ENCODE data around the gene NECAP2. TPM values are rescaled to one million over a fixed set of nuclear protein-coding genes. Genes with fewer than 3 reads are reported as not detected.
"Not testable (repeated sequence)": the region's sequence is repeated elsewhere in the genome, so short reads cannot be mapped to it uniquely, and the experiment has no call there.

The NECAP2 gene
- total RNA-seq, 4 donors from 2014 or later, result 71.4 to 100 (median 80.6) TPM

GRCh38 chr1:16462773-16463330, 22.3 kb downstream of the NECAP2 start:
- Histone ChIP-seq H3K4me1 (no peaks in the 10 kb centered on the region), H3K27ac (no peak overlapping the region), H3K9me3 (no peaks in the 10 kb centered on the region), H3K36me3 (peaks cover 58% of the 10 kb centered on the region), H3K4me3 (no peak overlapping the region), H3K27me3 (no peaks in the 10 kb centered on the region)
- no peak for DNase-seq (ENCODE audit: low spot score in 2 of 2)
- TF ChIP-seq POLR2AphosphoS5 (IDR thresholded peaks at IDR 0.05), result no peak
- TF ChIP-seq CTCF (IDR thresholded peaks at IDR 0.05), result no peak
- TF ChIP-seq POLR2A (IDR thresholded peaks at IDR 0.05), result no peak
- no peak for TF ChIP-seq EP300 (IDR thresholded peaks at IDR 0.05)
- WGBS, result 93% methylated on average over 7 of the region's 7 CpGs

DNA sequence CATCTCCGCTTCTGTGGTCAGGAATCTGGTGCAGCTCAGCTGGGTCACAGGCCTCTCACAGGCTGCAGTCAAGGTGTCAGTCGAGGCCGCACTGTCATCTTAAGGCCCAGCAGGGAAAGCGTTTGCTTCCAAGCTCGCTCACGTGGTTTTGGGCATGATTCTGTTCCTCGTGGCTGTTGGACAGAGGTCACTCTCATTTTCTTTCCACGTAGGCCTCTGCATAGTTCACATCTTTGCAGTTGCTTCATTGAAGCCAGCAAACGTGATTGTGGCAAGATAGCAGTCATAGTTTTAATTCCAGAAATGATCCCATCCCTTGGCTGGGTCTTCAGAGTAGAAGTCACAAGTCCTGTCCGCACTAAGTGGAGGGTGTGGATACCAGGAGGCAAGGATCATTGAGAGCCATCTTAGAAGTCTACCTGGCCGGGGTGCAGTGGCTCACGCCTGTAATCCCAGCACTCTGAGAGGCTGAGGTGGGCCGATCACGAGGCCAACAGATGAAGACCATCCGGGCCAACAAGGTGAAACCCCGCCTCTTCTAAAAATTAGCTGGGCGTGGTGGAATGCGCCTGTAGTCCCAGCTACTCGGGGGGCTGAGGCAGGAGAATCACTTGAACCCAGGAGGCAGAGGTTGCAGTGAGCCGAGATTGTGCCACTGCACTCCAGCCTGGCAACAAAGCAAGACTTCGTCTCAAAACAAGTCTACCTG, 24.5 kb downstream of the NECAP2 start:
- Histone ChIP-seq H3K27me3 (no peaks in the 10 kb centered on the region), H3K4me1 (no peaks in the 10 kb centered on the region), H3K4me3 (no peak overlapping the region), H3K9me3 (no peaks in the 10 kb centered on the region), H3K27ac (no peak overlapping the region), H3K36me3 (peaks cover 36% of the 10 kb centered on the region)
- TF ChIP-seq POLR2AphosphoS5 (IDR thresholded peaks at IDR 0.05) (no peak), CTCF (IDR thresholded peaks at IDR 0.05) (no peak), POLR2A (IDR thresholded peaks at IDR 0.05) (no peak), EP300 (IDR thresholded peaks at IDR 0.05) (no peak)
- WGBS, result 91% methylated on average over 21 of the region's 21 CpGs
- DNase-seq (ENCODE audit: low spot score in 2 of 2), result no peak

- Histone ChIP-seq H3K27ac (no peak overlapping the region), H3K9me3 (no peaks in the 10 kb centered on the region), H3K4me1 (no peaks in the 10 kb centered on the region), H3K4me3 (no peak overlapping the region), H3K36me3 (peaks cover 15% of the 10 kb centered on the region), H3K27me3 (no peaks in the 10 kb centered on the region)
- no peak for DNase-seq (ENCODE audit: low spot score in 2 of 2)
- 87% methylated on average over 3 of the region's 3 CpGs for WGBS
- no peak for TF ChIP-seq POLR2A (IDR thresholded peaks at IDR 0.05)
- TF ChIP-seq POLR2AphosphoS5 (IDR thresholded peaks at IDR 0.05), result no peak
- no peak for TF ChIP-seq CTCF (IDR thresholded peaks at IDR 0.05)
- TF ChIP-seq EP300 (IDR thresholded peaks at IDR 0.05), result no peak
Observed at GRCh38 chr1:16468558-16468957, 28.0 kb downstream of the NECAP2 start.

DNA sequence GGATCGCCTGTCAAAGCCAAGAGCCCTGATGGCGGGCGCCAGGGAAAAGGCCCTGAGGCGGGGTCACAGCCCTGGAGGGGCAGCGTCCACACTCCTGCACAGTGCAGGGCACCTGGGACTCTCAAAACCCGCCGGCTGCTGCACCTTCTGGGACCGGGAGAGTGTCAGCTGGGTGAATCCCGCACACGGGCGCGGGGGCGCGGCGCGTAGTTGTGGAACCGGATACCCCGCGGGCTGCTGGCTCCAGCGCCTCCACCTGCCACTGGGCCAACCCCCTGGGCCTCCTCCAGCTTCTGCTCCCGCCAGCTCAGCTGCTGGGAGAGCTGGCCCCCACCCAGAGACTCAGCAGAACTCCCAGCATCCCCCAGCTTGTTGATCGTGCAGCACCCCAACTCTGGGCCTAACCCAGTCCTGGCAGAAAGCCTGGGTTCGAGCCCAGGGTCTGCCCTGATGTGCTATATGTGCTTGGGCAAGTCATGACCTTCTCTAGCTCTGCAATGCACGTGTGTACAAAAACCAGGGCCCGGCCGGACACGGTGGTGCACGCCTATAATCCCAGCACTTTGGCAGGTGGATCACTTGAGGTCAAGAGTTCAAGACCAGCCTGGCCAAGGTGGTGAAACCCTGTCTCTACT, 33.8 kb downstream of the NECAP2 start:
- DNase-seq (ENCODE audit: low spot score in 2 of 2), result no peak
- Histone ChIP-seq H3K27me3 (no peaks in the 10 kb centered on the region), H3K27ac (no peak overlapping the region), H3K4me1 (no peaks in the 10 kb centered on the region), H3K9me3 (no peaks in the 10 kb centered on the region), H3K36me3 (peaks cover 57% of the 10 kb centered on the region), H3K4me3 (no peak overlapping the region)
- no peak for TF ChIP-seq POLR2A (IDR thresholded peaks at IDR 0.05)
- TF ChIP-seq CTCF (IDR thresholded peaks at IDR 0.05), result no peak
- TF ChIP-seq EP300 (IDR thresholded peaks at IDR 0.05), result no peak
- no peak for TF ChIP-seq POLR2AphosphoS5 (IDR thresholded peaks at IDR 0.05)
- WGBS, result 85% methylated on average over 11 of the region's 28 CpGs

- WGBS, result 98% methylated on average over 2 of the region's 2 CpGs
- H3K27me3 ChIP-seq; H3K4me1 ChIP-seq; H3K27ac ChIP-seq; DNase-seq (ENCODE audit: low spot score in 2 of 2); H3K9me3 ChIP-seq; H3K4me3 ChIP-seq: not testable (repeated sequence)
- peaks cover 57% of the 10 kb centered on the region for H3K36me3 ChIP-seq
Observed at GRCh38 chr1:16474891-16475290, 34.4 kb downstream of the NECAP2 start.

DNA sequence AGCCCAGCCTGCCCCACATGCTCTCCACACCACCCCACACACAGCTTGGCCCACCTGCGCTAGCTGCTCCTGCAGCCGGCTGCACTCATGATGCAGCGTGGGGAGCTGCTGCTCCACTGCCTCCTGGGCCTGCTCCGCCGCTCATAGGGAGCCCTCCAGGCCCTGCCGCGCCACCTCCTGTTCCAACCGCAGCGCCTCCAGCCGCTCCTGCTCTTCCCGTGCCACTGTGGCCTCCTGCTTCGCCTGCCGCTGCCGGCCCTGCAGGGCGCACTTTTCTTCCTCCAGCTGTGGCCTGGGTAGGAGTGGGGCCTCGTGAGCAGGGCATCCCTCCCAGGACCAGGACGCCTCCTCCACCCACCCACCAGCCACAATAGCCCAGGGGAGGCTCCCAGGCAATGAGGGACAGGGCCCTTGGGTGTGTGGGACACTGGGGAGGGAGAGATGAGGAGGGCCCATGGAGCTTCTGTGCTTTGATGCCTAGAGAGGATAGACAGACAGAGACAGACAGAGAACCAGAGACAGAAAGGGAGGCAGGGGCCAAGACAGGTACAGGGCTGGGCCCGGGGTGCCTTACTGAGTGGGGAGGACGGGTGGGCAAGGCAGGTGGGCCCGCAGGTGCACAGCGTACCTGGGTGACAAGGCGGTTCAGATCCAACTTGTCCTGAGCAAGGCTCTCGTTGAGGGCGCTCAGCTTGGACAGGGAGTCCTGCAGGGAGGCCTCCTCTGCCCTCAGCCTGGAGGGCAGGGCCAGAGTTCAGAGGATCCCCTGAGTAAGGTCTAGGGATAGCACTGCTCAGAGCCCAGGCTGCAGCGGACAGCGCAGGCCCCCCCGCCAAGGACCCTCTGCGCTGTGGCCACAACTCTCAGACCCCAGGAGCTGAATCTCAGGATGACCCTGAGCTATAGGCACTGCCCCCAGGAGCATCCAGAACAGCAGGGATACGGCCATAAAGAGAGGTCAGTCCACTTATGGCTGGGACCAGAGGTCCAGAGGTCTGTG, 35.5 kb downstream of the NECAP2 start:
- not testable (repeated sequence) for H3K9me3 ChIP-seq; H3K27ac ChIP-seq; H3K4me1 ChIP-seq; H3K4me3 ChIP-seq; H3K27me3 ChIP-seq; DNase-seq (ENCODE audit: low spot score in 2 of 2)
- 88% methylated on average over 24 of the region's 29 CpGs for WGBS
- H3K36me3 ChIP-seq, result peaks cover 68% of the 10 kb centered on the region

Data from suprapubic skin (tissue), 4 donors.